ENCODE data around the gene PFAS.

PFAS gene

GRCh38 chr17:8283356-8283755 is 34.3 kb downstream of the PFAS start:
- no peak overlapping the region for H3K27ac ChIP-seq
- no peak for TF ChIP-seq CTCF (conservative IDR thresholded peaks at IDR 0.05)

- no peak for TF ChIP-seq CTCF (conservative IDR thresholded peaks at IDR 0.05)
- no peak overlapping the region for H3K27ac ChIP-seq
Measured at GRCh38 chr17:8284126-8284525, 35.0 kb downstream of the PFAS start.

GRCh38 chr17:8285270-8286181 is 36.4 kb downstream of the PFAS start:
- no peak overlapping the region for H3K27ac ChIP-seq
- TF ChIP-seq CTCF (conservative IDR thresholded peaks at IDR 0.05) = no peak

GRCh38 chr17:8287651-8288335 is 38.7 kb downstream of the PFAS start:
- H3K27ac ChIP-seq = peak overlapping the region; percentile 86
- TF ChIP-seq CTCF (conservative IDR thresholded peaks at IDR 0.05) = no peak

GRCh38 chr17:8288336-8289102 is 39.4 kb downstream of the PFAS start, which contains the start of gene RANGRF:
Gene RANGRF (plus strand): TSS chr17:8288670. CDS start chr17:8288789, 119 bp downstream.
- no peak for TF ChIP-seq CTCF (conservative IDR thresholded peaks at IDR 0.05)
- H3K27ac ChIP-seq = peak within 1 kb of the TSS; percentile 86

GRCh38 chr17:8289103-8289397 is 40.0 kb downstream of the PFAS start:
- no peak for TF ChIP-seq CTCF (conservative IDR thresholded peaks at IDR 0.05)
- H3K27ac ChIP-seq = peak overlapping the region; percentile 86

GRCh38 chr17:8290043-8290442 is 41.0 kb downstream of the PFAS start:
- H3K27ac ChIP-seq = no peak overlapping the region; the same call in 1 of the 2 replicates
- no peak for TF ChIP-seq CTCF (conservative IDR thresholded peaks at IDR 0.05)
